Subcutaneous adipose tissue (tissue), 4 donors: ENCODE measurements around the gene CHRNA3. TPM values are rescaled to one million over a fixed set of nuclear protein-coding genes. Genes with fewer than 3 reads are reported as not detected.

Experiments used
- total RNA-seq, 4 donors: library from RNA; depleted of rRNA; stranded (reverse); fragments of >200 nt; gene quantifications; one replicate each; pipeline ENCODE4 v1.1.0, GENCODE V29; 2016
- TF ChIP-seq, protein P1 (sequence below): fragments of 450-650 bp; IDR thresholded peaks from one replicate; pipeline ENCODE4 v1.5.1; 2016; ENCODE audit warnings: low read depth, mild to moderate bottlenecking, control low read depth, antibody characterized with exemption, moderate library complexity

CHRNA3 gene
- total RNA-seq, 4 donors from 2014 or later: not detected

GRCh38 chr15:78660584-78660983 lies 39.8 kb upstream of the CHRNA3 start:
- TF ChIP-seq, protein P1, sequence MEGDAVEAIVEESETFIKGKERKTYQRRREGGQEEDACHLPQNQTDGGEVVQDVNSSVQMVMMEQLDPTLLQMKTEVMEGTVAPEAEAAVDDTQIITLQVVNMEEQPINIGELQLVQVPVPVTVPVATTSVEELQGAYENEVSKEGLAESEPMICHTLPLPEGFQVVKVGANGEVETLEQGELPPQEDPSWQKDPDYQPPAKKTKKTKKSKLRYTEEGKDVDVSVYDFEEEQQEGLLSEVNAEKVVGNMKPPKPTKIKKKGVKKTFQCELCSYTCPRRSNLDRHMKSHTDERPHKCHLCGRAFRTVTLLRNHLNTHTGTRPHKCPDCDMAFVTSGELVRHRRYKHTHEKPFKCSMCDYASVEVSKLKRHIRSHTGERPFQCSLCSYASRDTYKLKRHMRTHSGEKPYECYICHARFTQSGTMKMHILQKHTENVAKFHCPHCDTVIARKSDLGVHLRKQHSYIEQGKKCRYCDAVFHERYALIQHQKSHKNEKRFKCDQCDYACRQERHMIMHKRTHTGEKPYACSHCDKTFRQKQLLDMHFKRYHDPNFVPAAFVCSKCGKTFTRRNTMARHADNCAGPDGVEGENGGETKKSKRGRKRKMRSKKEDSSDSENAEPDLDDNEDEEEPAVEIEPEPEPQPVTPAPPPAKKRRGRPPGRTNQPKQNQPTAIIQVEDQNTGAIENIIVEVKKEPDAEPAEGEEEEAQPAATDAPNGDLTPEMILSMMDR: no peak

GRCh38 chr15:78658823-78659222 lies 38.0 kb upstream of the CHRNA3 start:
- TF ChIP-seq, protein P1: no peak

DNA sequence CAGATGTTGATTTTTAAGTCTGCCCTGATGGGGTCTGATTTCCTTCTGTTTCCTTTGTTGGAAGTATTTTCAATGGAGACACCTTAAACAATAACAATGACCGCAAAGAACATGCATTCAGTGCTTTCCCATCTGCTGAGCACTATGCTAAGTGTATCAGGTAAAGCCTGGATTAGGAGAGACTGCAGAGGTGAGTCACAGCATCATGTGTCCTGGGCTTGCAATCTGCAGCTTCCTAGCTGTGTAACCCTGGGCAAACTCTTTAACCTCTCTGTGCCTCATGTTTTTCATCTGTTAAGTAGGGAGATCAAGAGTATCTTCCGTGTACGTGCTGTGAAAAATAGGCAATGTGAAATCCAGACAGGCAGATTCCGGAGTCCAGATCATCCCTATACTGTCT lies 33.5 kb upstream of the CHRNA3 start:
- TF ChIP-seq, protein P1: no peak

- TF ChIP-seq, protein P1: no peak
Observed at GRCh38 chr15:78651930-78652615, 31.3 kb upstream of the CHRNA3 start.

DNA sequence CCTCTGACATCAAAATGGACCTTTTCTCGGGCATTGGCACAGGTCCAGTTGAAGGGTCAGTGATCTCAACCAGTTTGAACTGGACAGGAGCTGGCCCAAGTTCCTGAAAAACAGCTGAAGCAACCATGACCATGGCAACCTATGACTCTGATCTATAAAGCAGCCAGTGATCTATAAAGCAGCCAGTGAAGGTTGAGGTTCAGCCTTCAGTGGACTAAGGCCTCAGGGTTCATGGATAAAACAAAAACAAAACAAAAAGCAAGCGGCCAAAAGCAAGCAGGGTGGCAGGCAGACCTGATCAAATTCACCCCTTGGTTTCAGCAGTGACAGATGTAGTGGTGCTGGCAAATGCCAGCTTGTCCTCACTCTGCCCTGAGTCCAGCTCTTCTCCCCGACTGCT lies 30.2 kb upstream of the CHRNA3 start:
- TF ChIP-seq, protein P1: no peak

GRCh38 chr15:78650022-78650421 lies 29.2 kb upstream of the CHRNA3 start:
- TF ChIP-seq, protein P1: no peak

DNA sequence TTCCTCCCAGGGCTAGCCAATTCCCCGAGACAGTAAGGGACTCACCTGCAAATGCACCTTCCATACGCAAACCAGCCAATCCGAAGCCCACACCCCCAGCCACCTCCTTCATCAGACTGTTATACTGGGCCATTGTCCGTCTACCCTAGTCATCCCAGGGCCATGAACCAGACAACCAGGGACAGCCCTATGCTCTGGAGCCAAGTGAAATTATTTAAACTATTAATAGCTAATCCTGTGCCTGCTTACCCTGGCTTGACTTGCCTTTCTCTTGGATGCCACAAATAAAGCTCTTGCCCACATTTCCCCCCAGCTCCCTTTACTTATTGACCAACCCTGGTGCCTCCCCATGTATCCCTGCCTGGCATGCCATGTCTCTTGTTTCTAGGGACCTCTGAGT lies 24.2 kb upstream of the CHRNA3 start:
- TF ChIP-seq, protein P1: no peak
